Measurements from ENCODE around the gene YOD1. TPM values are rescaled to one million over a fixed set of nuclear protein-coding genes. Genes with fewer than 3 reads are reported as not detected.
A peak's percentile ranks its signal among the peaks of the same experiment; 100 is the strongest.

The YOD1 gene
- total RNA-seq, 1 donor from 2014 or later: 12.3 TPM

- peaks cover 36% of the 10 kb centered on the region for H3K4me1 Mint-ChIP-seq (ENCODE audit: unreplicated experiment)
- H3K27me3 Mint-ChIP-seq: peaks cover 3% of the 10 kb centered on the region
- DNase-seq (ENCODE audit: extremely low spot score, unreplicated experiment): peak; percentile 97
- peak within 1 kb of the TSS; percentile 97 for H3K4me3 Mint-ChIP-seq
- TF ChIP-seq CTCF (conservative IDR thresholded peaks at IDR 0.05): peak; percentile 58
- peak within 1 kb of the TSS; percentile 98 for H3K27ac Mint-ChIP-seq
- no peaks in the 10 kb centered on the region for H3K36me3 Mint-ChIP-seq
- no peaks in the 10 kb centered on the region for H3K9me3 Mint-ChIP-seq
Measured at GRCh38 chr1:207052911-207053769, 2.1 kb upstream of the YOD1 start, which contains the start of gene PFKFB2. Gene PFKFB2, plus strand, starts transcription at chr1:207053275. Its CDS starts 1,443 bp downstream, at chr1:207054718.

GRCh38 chr1:207050480-207051190 lies 373 bp downstream of the YOD1 start:
- H3K4me1 Mint-ChIP-seq (ENCODE audit: unreplicated experiment): peaks cover 54% of the 10 kb centered on the region
- H3K36me3 Mint-ChIP-seq: peaks cover 7% of the 10 kb centered on the region
- peak; percentile 91 for DNase-seq (ENCODE audit: extremely low spot score, unreplicated experiment)
- peak overlapping the region; percentile 98 for H3K27ac Mint-ChIP-seq
- no peak for TF ChIP-seq CTCF (conservative IDR thresholded peaks at IDR 0.05)
- H3K4me3 Mint-ChIP-seq: peak overlapping the region; percentile 97
- H3K9me3 Mint-ChIP-seq: no peaks in the 10 kb centered on the region
- H3K27me3 Mint-ChIP-seq: peaks cover 3% of the 10 kb centered on the region

GRCh38 chr1:207049974-207050391 lies 1.0 kb downstream of the YOD1 start:
- H3K9me3 Mint-ChIP-seq: no peaks in the 10 kb centered on the region
- H3K4me1 Mint-ChIP-seq (ENCODE audit: unreplicated experiment): peaks cover 57% of the 10 kb centered on the region
- peak overlapping the region; percentile 98 for H3K27ac Mint-ChIP-seq
- H3K36me3 Mint-ChIP-seq: peaks cover 10% of the 10 kb centered on the region
- peak overlapping the region; percentile 97 for H3K4me3 Mint-ChIP-seq
- DNase-seq (ENCODE audit: extremely low spot score, unreplicated experiment): no peak
- TF ChIP-seq CTCF (conservative IDR thresholded peaks at IDR 0.05): peak; percentile 93
- H3K27me3 Mint-ChIP-seq: peaks cover 3% of the 10 kb centered on the region

- Mint-ChIP-seq H3K4me3 (peak overlapping the region; percentile 97), H3K27ac (peak overlapping the region; percentile 98)
- TF ChIP-seq CTCF (conservative IDR thresholded peaks at IDR 0.05): no peak
Measured at GRCh38 chr1:207049514-207049913, 1.5 kb downstream of the YOD1 start.

GRCh38 chr1:207049054-207049453 lies 2.0 kb downstream of the YOD1 start:
- H3K9me3 Mint-ChIP-seq: no peaks in the 10 kb centered on the region
- H3K27ac Mint-ChIP-seq: peak overlapping the region; percentile 98
- H3K4me1 Mint-ChIP-seq (ENCODE audit: unreplicated experiment): peaks cover 61% of the 10 kb centered on the region
- no peak for DNase-seq (ENCODE audit: extremely low spot score, unreplicated experiment)
- peaks cover 10% of the 10 kb centered on the region for H3K36me3 Mint-ChIP-seq
- H3K27me3 Mint-ChIP-seq: peaks cover 3% of the 10 kb centered on the region
- no peak for TF ChIP-seq CTCF (conservative IDR thresholded peaks at IDR 0.05)
- H3K4me3 Mint-ChIP-seq: peak overlapping the region; percentile 97

More at GRCh38 chr1:207049514-207049913, 1.5 kb downstream of the YOD1 start:
- Mint-ChIP-seq H3K27me3 (peaks cover 3% of the 10 kb centered on the region), H3K36me3 (peaks cover 10% of the 10 kb centered on the region), H3K4me1 (ENCODE audit: unreplicated experiment) (peaks cover 61% of the 10 kb centered on the region), H3K9me3 (no peaks in the 10 kb centered on the region)
- no peak for DNase-seq (ENCODE audit: extremely low spot score, unreplicated experiment)

All from type B pancreatic cell (in vitro differentiated cells).